Left lobe of liver (tissue), 2 donors: Measurements from ENCODE around the gene ZNF740. TPM values are rescaled to one million over a fixed set of nuclear protein-coding genes. Genes with fewer than 3 reads are reported as not detected.

Experiments
- ATAC-seq: fragments of 200-7000 bp; cut with Tn5 transposase; one replicate; pipeline ENCODE4 v1.9.1; 2020; ENCODE audit warnings: mild to moderate bottlenecking, moderate library complexity
- DNase-seq: peaks from one replicate; pipeline ENCODE4 v3.0.0-alpha.2; 2020; ENCODE audit warnings: low spot score
- total RNA-seq: library from RNA; stranded (reverse); gene quantifications from one replicate; pipeline ENCODE4 v1.2.1, GENCODE V29; 2021
- donor health status: DM: no; HTN: no; CAD: no; lungs with moderate emphysema.
- donor health status: DM: no; HTN: yes; CAD: no.

The ZNF740 gene
- total RNA-seq, 1 donor from 2014 or later = 25.9 TPM

- DNase-seq (no peak), ATAC-seq (no peak)
These were observed 43.8 kb downstream of the ZNF740 start for GRCh38 chr12:53224061-53224896.

- DNase-seq (no peak), ATAC-seq (no peak)
These were observed 44.5 kb downstream of the ZNF740 start for GRCh38 chr12:53224897-53225634.

GRCh38 chr12:53225635-53226424, 45.3 kb downstream of the ZNF740 start:
- DNase-seq (no peak), ATAC-seq (no peak)

GRCh38 chr12:53226815-53227214, 46.3 kb downstream of the ZNF740 start:
- ATAC-seq (no peak), DNase-seq (no peak)

- no peak for ATAC-seq
- no peak for DNase-seq
These were observed 46.8 kb downstream of the ZNF740 start for GRCh38 chr12:53227341-53227740.

GRCh38 chr12:53227836-53228235, 47.3 kb downstream of the ZNF740 start:
- DNase-seq = no peak
- no peak for ATAC-seq

GRCh38 chr12:53229454-53229853, 48.9 kb downstream of the ZNF740 start:
- ATAC-seq (no peak), DNase-seq (no peak)

GRCh38 chr12:53230108-53230845, 49.8 kb downstream of the ZNF740 start:
- DNase-seq (no peak), ATAC-seq (peak; percentile 22)

- ATAC-seq = no peak
- no peak for DNase-seq
These were observed 51.1 kb downstream of the ZNF740 start for GRCh38 chr12:53231671-53231920.

- DNase-seq (no peak), ATAC-seq (peak; percentile 45)
These were observed 51.6 kb downstream of the ZNF740 start, which contains the start of gene RARG for GRCh38 chr12:53231921-53232645. TSS of gene RARG (minus strand) at chr12:53232209. CDS start at chr12:53227545, 4,664 bp downstream.

GRCh38 chr12:53232646-53233461, 52.3 kb downstream of the ZNF740 start:
- ATAC-seq (peak; percentile 64), DNase-seq (no peak)

GRCh38 chr12:53233671-53234121, 53.2 kb downstream of the ZNF740 start:
- DNase-seq = no peak
- no peak for ATAC-seq

- ATAC-seq = no peak
- no peak for DNase-seq
These were observed 53.9 kb downstream of the ZNF740 start for GRCh38 chr12:53234271-53234914.

GRCh38 chr12:53235164-53235563, 54.6 kb downstream of the ZNF740 start:
- ATAC-seq (no peak), DNase-seq (no peak)

GRCh38 chr12:53235742-53236442, 55.4 kb downstream of the ZNF740 start:
- ATAC-seq (no peak), DNase-seq (no peak)

GRCh38 chr12:53236443-53237111, 56.1 kb downstream of the ZNF740 start:
- DNase-seq = no peak
- ATAC-seq = no peak

GRCh38 chr12:53239643-53240258, 59.2 kb downstream of the ZNF740 start:
- ATAC-seq = no peak
- DNase-seq = no peak
